Measurements from ENCODE around the gene GLB1L3.
"Not testable (repeated sequence)": the region's sequence is repeated elsewhere in the genome, so short reads cannot be mapped to it uniquely, and the experiment has no call there.

Gene GLB1L3

DNA sequence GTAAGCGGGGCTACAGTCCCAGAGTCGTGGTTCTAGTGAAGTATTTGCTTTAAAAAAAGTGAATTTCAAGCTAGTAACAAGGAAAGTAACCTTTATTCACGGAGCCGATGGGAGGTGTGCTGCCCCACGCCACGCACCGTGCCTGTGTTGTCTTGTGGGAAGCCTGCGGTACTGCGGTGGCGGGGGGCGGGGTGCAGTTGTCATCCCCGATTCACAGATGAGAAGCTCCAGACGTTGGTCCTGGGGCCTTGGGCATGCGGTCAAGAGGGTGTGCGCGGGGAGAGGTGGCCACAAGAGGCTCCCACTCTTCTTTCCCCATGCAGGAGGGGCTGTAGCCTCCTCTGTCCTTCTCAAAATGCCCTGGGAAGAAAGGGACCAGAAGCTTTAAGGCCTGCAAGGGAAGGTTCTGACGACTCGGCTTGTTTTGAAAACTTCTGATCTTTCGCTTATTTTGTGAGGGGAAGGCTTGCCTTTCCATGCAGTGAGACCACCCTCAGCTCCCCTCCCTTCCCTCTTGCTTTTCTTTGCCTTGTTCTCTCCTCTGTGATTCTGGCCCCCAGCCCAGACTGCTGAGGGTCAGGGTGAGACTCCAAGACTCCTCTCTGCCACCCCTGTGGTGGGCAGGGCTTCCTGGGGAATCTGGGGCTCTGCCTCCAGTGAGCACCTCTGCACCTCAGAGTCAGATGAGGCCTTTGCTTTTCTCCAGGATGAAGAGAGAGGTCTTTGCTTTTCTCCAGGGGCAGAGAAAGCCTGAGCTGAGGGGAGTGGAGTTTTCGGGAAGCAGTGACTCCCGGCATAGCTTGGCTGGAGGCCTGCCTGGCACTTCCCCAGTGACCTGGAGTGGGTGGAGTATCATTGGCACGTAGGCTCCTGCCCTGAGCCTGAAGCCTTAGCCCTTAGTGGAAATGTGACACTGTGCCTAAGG lies 6.2 kb downstream of the GLB1L3 start:
- no peak for DNase-seq (ENCODE audit: low read depth in 1 of 2, low spot score in 1 of 2)
- TF ChIP-seq POLR2AphosphoS5 (IDR thresholded peaks at IDR 0.05; ENCODE audit: low read depth) (no peak), GABPA (IDR thresholded peaks at IDR 0.05; ENCODE audit: low read depth) (no peak), REST (IDR thresholded peaks at IDR 0.05; ENCODE audit: insufficient replicate concordance, low read depth) (no peak), SPI1 (IDR thresholded peaks at IDR 0.05; ENCODE audit: borderline replicate concordance, low read depth) (no peak)
- TF ChIP-seq, protein P1, sequence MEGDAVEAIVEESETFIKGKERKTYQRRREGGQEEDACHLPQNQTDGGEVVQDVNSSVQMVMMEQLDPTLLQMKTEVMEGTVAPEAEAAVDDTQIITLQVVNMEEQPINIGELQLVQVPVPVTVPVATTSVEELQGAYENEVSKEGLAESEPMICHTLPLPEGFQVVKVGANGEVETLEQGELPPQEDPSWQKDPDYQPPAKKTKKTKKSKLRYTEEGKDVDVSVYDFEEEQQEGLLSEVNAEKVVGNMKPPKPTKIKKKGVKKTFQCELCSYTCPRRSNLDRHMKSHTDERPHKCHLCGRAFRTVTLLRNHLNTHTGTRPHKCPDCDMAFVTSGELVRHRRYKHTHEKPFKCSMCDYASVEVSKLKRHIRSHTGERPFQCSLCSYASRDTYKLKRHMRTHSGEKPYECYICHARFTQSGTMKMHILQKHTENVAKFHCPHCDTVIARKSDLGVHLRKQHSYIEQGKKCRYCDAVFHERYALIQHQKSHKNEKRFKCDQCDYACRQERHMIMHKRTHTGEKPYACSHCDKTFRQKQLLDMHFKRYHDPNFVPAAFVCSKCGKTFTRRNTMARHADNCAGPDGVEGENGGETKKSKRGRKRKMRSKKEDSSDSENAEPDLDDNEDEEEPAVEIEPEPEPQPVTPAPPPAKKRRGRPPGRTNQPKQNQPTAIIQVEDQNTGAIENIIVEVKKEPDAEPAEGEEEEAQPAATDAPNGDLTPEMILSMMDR (IDR thresholded peaks at IDR 0.05; ENCODE audit: insufficient read depth, low read length): no peak
- Histone ChIP-seq H3K4me3 (replicated peaks; ENCODE audit: insufficient read depth, low read length) (no peak overlapping the region), H3K27ac (replicated peaks) (no peak overlapping the region), H3K27me3 (ENCODE audit: insufficient read depth, poor library complexity, severe bottlenecking) (peaks cover 25% of the 10 kb centered on the region)

DNA sequence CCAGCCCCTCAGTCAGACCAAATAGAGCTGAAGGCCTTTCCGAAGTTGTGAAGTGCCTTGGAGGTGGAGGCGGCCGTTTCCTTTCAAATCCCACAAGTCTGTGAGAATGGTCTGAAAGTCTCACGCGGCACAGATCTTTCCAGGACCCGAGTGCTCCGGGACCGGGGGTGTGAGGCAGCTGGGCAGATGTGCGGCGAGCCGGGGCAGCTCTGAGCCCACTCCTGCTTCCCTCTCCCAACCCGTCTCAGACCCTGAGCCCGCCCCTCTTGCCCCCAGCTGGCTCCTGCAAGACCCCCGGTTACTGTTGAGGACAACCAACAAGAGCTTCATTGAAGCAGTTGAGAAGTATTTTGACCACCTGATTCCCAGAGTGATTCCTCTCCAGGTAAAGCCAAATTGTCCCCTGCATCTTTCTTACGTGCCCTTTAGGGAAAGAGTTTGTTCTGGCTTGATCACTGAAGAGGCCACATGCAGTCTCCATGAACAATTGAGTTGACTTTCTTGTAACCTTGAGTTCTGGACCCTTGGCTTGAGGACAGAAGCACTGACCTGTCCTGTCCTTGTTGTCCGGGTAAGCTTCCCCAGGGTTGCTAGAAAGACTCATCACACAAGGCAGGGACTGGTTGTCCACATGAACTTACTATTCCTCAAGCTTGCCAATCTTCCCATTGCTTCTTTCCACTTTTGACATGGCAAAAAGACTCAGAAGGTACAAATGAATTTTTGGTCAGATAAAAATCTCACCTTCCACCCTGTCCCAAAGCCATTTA lies 7.5 kb downstream of the GLB1L3 start:
- TF ChIP-seq REST (IDR thresholded peaks at IDR 0.05; ENCODE audit: insufficient replicate concordance, low read depth) (no peak), SPI1 (IDR thresholded peaks at IDR 0.05; ENCODE audit: borderline replicate concordance, low read depth) (no peak), GABPA (IDR thresholded peaks at IDR 0.05; ENCODE audit: low read depth) (no peak), POLR2AphosphoS5 (IDR thresholded peaks at IDR 0.05; ENCODE audit: low read depth) (no peak)
- TF ChIP-seq, protein P1 (IDR thresholded peaks at IDR 0.05; ENCODE audit: insufficient read depth, low read length): no peak
- DNase-seq (ENCODE audit: low read depth in 1 of 2, low spot score in 1 of 2): no peak

DNA sequence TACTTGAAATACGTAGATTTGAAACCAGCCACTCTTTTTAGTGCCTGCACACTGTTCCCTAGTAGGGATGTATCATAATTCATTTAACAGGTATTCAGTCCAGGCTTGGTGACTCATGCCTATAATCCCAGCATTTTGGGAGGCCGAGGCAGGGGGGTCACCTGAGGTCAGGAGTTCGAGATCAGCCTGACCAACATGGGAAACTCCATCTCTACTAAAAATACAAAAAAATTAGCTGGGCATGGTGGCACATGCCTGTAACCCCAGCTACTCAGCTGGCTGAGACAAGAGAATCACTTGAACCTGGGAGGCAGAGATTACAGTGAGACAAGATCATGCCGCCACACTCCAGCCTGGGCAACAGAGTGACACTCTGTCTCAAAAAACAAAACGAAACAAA lies 8.2 kb downstream of the GLB1L3 start:
- not testable (repeated sequence) for H3K27me3 ChIP-seq (ENCODE audit: insufficient read depth, poor library complexity, severe bottlenecking); H3K4me3 ChIP-seq (replicated peaks; ENCODE audit: insufficient read depth, low read length); DNase-seq (ENCODE audit: low read depth in 1 of 2, low spot score in 1 of 2); H3K27ac ChIP-seq (replicated peaks)

More for the DNA sequence above, 7.5 kb downstream of the GLB1L3 start:
- Histone ChIP-seq H3K27me3 (ENCODE audit: insufficient read depth, poor library complexity, severe bottlenecking) (peaks cover 12% of the 10 kb centered on the region), H3K4me3 (replicated peaks; ENCODE audit: insufficient read depth, low read length) (no peak overlapping the region), H3K27ac (replicated peaks) (no peak overlapping the region)

- H3K27ac ChIP-seq (replicated peaks): no peak overlapping the region
- TF ChIP-seq REST (IDR thresholded peaks at IDR 0.05; ENCODE audit: insufficient replicate concordance, low read depth): no peak
- no peak for TF ChIP-seq GABPA (IDR thresholded peaks at IDR 0.05; ENCODE audit: low read depth)
- TF ChIP-seq, protein P1 (IDR thresholded peaks at IDR 0.05; ENCODE audit: insufficient read depth, low read length): no peak
- no peak for TF ChIP-seq POLR2AphosphoS5 (IDR thresholded peaks at IDR 0.05; ENCODE audit: low read depth)
- TF ChIP-seq SPI1 (IDR thresholded peaks at IDR 0.05; ENCODE audit: borderline replicate concordance, low read depth): no peak
- no peak overlapping the region for H3K4me3 ChIP-seq (replicated peaks; ENCODE audit: insufficient read depth, low read length)
- no peaks in the 10 kb centered on the region for H3K27me3 ChIP-seq (ENCODE audit: insufficient read depth, poor library complexity, severe bottlenecking)
- DNase-seq (ENCODE audit: low read depth in 1 of 2, low spot score in 1 of 2): no peak
Observed at GRCh38 chr11:134287561-134287960, 11.4 kb downstream of the GLB1L3 start.

Measured in HL-60 (cell line).